Femur (tissue), 1 donor: Measurements from ENCODE around the gene APOBEC3H.

Experiments used
- DNase-seq: peaks from one replicate; pipeline ENCODE4 v3.0.0-alpha.2; 2017

APOBEC3H gene

GRCh38 chr22:39138357-39138997, 41.4 kb downstream of the APOBEC3H start:
- no peak for DNase-seq

- no peak for DNase-seq
Measured at GRCh38 chr22:39139933-39140332, 42.9 kb downstream of the APOBEC3H start.

GRCh38 chr22:39142088-39142680, 45.1 kb downstream of the APOBEC3H start:
- DNase-seq = peak; percentile 19

GRCh38 chr22:39144101-39144767, 47.2 kb downstream of the APOBEC3H start:
- DNase-seq = no peak

- DNase-seq = peak; percentile 25
Measured at GRCh38 chr22:39146256-39147101, 49.4 kb downstream of the APOBEC3H start.

GRCh38 chr22:39147335-39148025, 50.4 kb downstream of the APOBEC3H start:
- DNase-seq = no peak

- peak; percentile 18 for DNase-seq
Measured at GRCh38 chr22:39148026-39148726, 51.1 kb downstream of the APOBEC3H start.

- peak; percentile 51 for DNase-seq
Measured at GRCh38 chr22:39148727-39149535, 51.9 kb downstream of the APOBEC3H start.

GRCh38 chr22:39149915-39150847, 53.1 kb downstream of the APOBEC3H start:
- DNase-seq = peak; percentile 20

- DNase-seq = no peak
Measured at GRCh38 chr22:39150848-39151215, 53.8 kb downstream of the APOBEC3H start.

- peak; percentile 21 for DNase-seq
Measured at GRCh38 chr22:39151329-39151975, 54.4 kb downstream of the APOBEC3H start.

- no peak for DNase-seq
Measured at GRCh38 chr22:39152024-39152510, 55.0 kb downstream of the APOBEC3H start.

- peak; percentile 93 for DNase-seq
Measured at GRCh38 chr22:39152511-39153219, 55.6 kb downstream of the APOBEC3H start, which contains the start of gene CBX7. Gene CBX7 (minus strand): TSS chr22:39152680. CDS start chr22:39152444, 236 bp downstream.

- no peak for DNase-seq
Measured at GRCh38 chr22:39153220-39153717, 56.2 kb downstream of the APOBEC3H start.
